Prostate gland (tissue), 2 donors: ENCODE measurements around the gene CEP112.

Source experiments
- POLR2A ChIP-seq: fragments of 450-650 bp; IDR thresholded peaks from one replicate; pipeline ENCODE4 v1.6.1; 2016; ENCODE audit warnings: antibody characterized with exemption, mild to moderate bottlenecking
- POLR2AphosphoS5 ChIP-seq: sonication (generic); formaldehyde crosslinking; IDR thresholded peaks from one replicate; pipeline ENCODE4 v1.6.1; 2017; ENCODE audit warnings: antibody characterized with exemption
- TF ChIP-seq, protein P1 (sequence below), 4 experiments: fragments of 200-600 bp in 2 of 4; fragments of 450-650 bp in 2 of 4; sonication (generic) in 2 of 4; IDR thresholded peaks; 1 replicate in 3 of 4; 2 replicates in 1 of 4; pipeline ENCODE4 v1.5.1; 2016 to 2019; ENCODE audit warnings: antibody characterized with exemption in 4 of 4, mild to moderate bottlenecking in 2 of 4, moderate library complexity in 2 of 4

DNA sequence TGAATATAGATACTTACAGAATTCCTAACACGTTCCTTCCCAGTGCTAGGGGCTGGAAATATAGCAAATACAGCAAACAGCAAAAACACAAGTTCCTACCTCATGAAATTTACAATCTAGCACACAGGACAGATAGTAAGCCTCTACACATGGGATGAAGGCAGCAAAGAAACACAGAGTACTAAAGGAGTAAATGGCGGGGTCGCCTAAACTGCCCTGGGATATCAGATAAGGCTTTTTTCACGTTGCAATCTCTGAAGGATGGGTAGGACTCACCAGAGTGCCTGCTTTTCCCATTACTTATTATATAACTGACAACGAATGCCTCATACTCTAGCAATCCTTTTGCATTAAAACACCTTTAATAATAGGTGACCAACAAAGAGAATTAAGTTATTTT, 19.8 kb downstream of the CEP112 start:
- TF ChIP-seq, protein P1, sequence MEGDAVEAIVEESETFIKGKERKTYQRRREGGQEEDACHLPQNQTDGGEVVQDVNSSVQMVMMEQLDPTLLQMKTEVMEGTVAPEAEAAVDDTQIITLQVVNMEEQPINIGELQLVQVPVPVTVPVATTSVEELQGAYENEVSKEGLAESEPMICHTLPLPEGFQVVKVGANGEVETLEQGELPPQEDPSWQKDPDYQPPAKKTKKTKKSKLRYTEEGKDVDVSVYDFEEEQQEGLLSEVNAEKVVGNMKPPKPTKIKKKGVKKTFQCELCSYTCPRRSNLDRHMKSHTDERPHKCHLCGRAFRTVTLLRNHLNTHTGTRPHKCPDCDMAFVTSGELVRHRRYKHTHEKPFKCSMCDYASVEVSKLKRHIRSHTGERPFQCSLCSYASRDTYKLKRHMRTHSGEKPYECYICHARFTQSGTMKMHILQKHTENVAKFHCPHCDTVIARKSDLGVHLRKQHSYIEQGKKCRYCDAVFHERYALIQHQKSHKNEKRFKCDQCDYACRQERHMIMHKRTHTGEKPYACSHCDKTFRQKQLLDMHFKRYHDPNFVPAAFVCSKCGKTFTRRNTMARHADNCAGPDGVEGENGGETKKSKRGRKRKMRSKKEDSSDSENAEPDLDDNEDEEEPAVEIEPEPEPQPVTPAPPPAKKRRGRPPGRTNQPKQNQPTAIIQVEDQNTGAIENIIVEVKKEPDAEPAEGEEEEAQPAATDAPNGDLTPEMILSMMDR (IDR thresholded peaks at IDR 0.05): no peak
- no peak for TF ChIP-seq POLR2A
- TF ChIP-seq POLR2AphosphoS5: no peak
